ENCODE data around the gene TET2.

- no peak for TF ChIP-seq CTCF (conservative IDR thresholded peaks at IDR 0.05; ENCODE audit: low read length)
- TF ChIP-seq EZH2phosphoT487 (IDR thresholded peaks at IDR 0.05; ENCODE audit: borderline replicate concordance, low read depth, low read length): no peak
Observed at GRCh38 chr4:105296672-105297071, 150.0 kb downstream of the TET2 start.
